Fibroblast of lung (primary cell): Measurements from ENCODE around the gene C5orf15. TPM values are rescaled to one million over a fixed set of nuclear protein-coding genes. Genes with fewer than 3 reads are reported as not detected.

Experiments
- DNase-seq, 2 donors: peaks; one replicate each; pipeline versions ENCODE4 v3.0.0 to v3.0.0-alpha.2; 2010; ENCODE audit warnings: low read depth in 2 of 2
- H2AFZ ChIP-seq: 2 replicates; pipeline ENCODE4 v1.5.1; 2012; ENCODE audit warnings: low read length, control low read depth, inconsistent platforms
- H3K27ac ChIP-seq: 2 replicates; pipeline ENCODE4 v1.5.1; 2011; ENCODE audit warnings: low read length, control low read depth; ENCODE audit not compliant: insufficient read depth
- H3K27me3 ChIP-seq: 2 replicates; pipeline ENCODE4 v1.5.1; 2011; ENCODE audit warnings: mild to moderate bottlenecking, low read length; ENCODE audit not compliant: control insufficient read depth, insufficient read depth
- H3K36me3 ChIP-seq: 2 replicates; pipeline ENCODE4 v1.5.1; 2011; ENCODE audit warnings: low read length; ENCODE audit not compliant: control insufficient read depth, insufficient read depth
- H3K4me1 ChIP-seq: 2 replicates; pipeline ENCODE4 v1.5.1; 2011; ENCODE audit warnings: low read length; ENCODE audit not compliant: control insufficient read depth, insufficient read depth; ENCODE audit errors: extremely low read depth
- H3K4me2 ChIP-seq: 2 replicates; pipeline ENCODE4 v1.5.1; 2011; ENCODE audit warnings: low read length, control low read depth; ENCODE audit not compliant: insufficient read depth; ENCODE audit errors: extremely low read depth
- H3K4me3 ChIP-seq, 4 experiments: fragments of 200-600 bp in 1 of 4; sonication (generic) in 1 of 4; replicated peaks in 1 of 4; 2 replicates each; pipeline ENCODE4 v1.5.1; 2011 to 2016; ENCODE audit warnings: low read length in 4 of 4, low read depth in 3 of 4, mild to moderate bottlenecking in 3 of 4, control low read depth in 2 of 4, inconsistent platforms in 1 of 4, mixed read lengths in 1 of 4; ENCODE audit not compliant: insufficient read depth in 1 of 4; ENCODE audit errors: control extremely low read depth in 1 of 4
- H3K79me2 ChIP-seq: 2 replicates; pipeline ENCODE4 v1.5.1; 2012; ENCODE audit warnings: mild to moderate bottlenecking, low read length, inconsistent platforms; ENCODE audit not compliant: control insufficient read depth, insufficient read depth
- H3K9ac ChIP-seq: 2 replicates; pipeline ENCODE4 v1.5.1; 2011; ENCODE audit warnings: mild to moderate bottlenecking, low read length, control low read depth; ENCODE audit not compliant: insufficient read depth
- H3K9me3 ChIP-seq: 2 replicates; pipeline ENCODE4 v1.5.1; 2012; ENCODE audit warnings: low read depth, low read length; ENCODE audit not compliant: control insufficient read depth, insufficient read depth
- H4K20me1 ChIP-seq: 2 replicates; pipeline ENCODE4 v1.5.1; 2011; ENCODE audit warnings: low read length; ENCODE audit not compliant: control insufficient read depth, insufficient read depth; ENCODE audit errors: extremely low read depth
- EZH2 ChIP-seq: IDR thresholded peaks from 2 replicates; pipeline ENCODE4 v1.5.1; 2012; ENCODE audit warnings: low read length, control low read depth, mild to moderate bottlenecking; ENCODE audit errors: missing control alignments
- polyA plus RNA-seq, 2 donors: library from polyadenylated mRNA; depleted of rRNA in 1 of 2; stranded (reverse) in 1 of 2; unstranded in 1 of 2; fragments of >200 nt; gene quantifications; 2 replicates each; pipeline ENCODE4 v1.2.1, GENCODE V29; 2011 to 2012; ENCODE audit warnings: missing spikeins in 1 of 2
- total RNA-seq: library from RNA; depleted of rRNA; stranded (reverse); fragments of >200 nt; gene quantifications from 2 replicates; pipeline ENCODE4 v1.2.1, GENCODE V29; 2014
- TF ChIP-seq, protein P1 (sequence below), 2 donors: IDR thresholded peaks in 1 of 2; conservative IDR thresholded peaks in 1 of 2; 1 replicate in 1 of 2; 2 replicates in 1 of 2; pipeline ENCODE4 v1.5.1; 2011 to 2012; ENCODE audit warnings: low read length in 2 of 2, control low read depth in 1 of 2, inconsistent platforms in 1 of 2, low read depth in 1 of 2, mild to moderate bottlenecking in 1 of 2

Gene C5orf15
- total and polyA plus RNA-seq, 2 donors (not counting 1 experiment from before 2014, with no cell fraction given) = 43.1 to 111 TPM

DNA sequence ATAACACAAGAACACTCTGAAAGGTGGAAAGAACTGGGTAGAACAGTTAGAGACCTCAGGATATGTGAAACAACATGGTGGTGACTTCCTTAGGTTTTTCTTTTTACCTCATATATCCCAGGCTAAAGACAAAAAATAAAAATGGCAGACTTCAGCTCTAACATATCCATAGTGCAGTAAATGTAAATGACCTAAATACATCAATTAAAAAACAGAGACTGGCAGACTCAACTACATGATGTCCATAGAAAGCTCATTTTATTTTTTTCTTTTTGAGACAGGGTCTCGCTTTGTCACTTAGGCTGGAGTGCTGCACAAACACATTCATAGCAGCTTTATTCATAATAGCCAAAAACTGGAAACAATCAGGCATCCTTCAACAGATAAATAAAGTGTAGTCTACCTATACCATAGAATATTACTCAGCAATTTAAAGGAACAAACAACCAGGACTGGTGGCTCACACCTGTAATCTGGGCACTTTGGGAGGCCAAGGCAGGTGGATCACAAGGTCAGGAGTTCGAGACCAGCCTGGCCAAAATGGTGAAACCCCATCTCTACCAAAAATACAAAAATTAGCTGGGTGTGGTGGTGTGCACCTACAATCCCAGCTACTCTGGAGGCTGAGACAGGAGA lies 4.8 kb downstream of the C5orf15 start:
- no peak overlapping the region for H2AFZ ChIP-seq
- no peak overlapping the region for H3K9ac ChIP-seq
- H4K20me1 ChIP-seq = no peaks in the 10 kb centered on the region
- no peaks in the 10 kb centered on the region for H3K27me3 ChIP-seq
- no peaks in the 10 kb centered on the region for H3K9me3 ChIP-seq
- peaks cover 2% of the 10 kb centered on the region for H3K36me3 ChIP-seq
- no peak for DNase-seq
- no peak for TF ChIP-seq EZH2
- TF ChIP-seq, protein P1, sequence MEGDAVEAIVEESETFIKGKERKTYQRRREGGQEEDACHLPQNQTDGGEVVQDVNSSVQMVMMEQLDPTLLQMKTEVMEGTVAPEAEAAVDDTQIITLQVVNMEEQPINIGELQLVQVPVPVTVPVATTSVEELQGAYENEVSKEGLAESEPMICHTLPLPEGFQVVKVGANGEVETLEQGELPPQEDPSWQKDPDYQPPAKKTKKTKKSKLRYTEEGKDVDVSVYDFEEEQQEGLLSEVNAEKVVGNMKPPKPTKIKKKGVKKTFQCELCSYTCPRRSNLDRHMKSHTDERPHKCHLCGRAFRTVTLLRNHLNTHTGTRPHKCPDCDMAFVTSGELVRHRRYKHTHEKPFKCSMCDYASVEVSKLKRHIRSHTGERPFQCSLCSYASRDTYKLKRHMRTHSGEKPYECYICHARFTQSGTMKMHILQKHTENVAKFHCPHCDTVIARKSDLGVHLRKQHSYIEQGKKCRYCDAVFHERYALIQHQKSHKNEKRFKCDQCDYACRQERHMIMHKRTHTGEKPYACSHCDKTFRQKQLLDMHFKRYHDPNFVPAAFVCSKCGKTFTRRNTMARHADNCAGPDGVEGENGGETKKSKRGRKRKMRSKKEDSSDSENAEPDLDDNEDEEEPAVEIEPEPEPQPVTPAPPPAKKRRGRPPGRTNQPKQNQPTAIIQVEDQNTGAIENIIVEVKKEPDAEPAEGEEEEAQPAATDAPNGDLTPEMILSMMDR (conservative IDR thresholded peaks at IDR 0.05 in 1 of 2, IDR thresholded peaks at IDR 0.05 in 1 of 2; ENCODE audit: low read depth in 1 of 2, low read length in 2 of 2) = no peak
- peaks cover 6% of the 10 kb centered on the region for H3K4me1 ChIP-seq
- H3K27ac ChIP-seq = peak overlapping the region; percentile 23
- peaks cover 52% of the 10 kb centered on the region for H3K79me2 ChIP-seq
- no peak overlapping the region for H3K4me2 ChIP-seq
- no peak overlapping the region for H3K4me3 ChIP-seq

DNA sequence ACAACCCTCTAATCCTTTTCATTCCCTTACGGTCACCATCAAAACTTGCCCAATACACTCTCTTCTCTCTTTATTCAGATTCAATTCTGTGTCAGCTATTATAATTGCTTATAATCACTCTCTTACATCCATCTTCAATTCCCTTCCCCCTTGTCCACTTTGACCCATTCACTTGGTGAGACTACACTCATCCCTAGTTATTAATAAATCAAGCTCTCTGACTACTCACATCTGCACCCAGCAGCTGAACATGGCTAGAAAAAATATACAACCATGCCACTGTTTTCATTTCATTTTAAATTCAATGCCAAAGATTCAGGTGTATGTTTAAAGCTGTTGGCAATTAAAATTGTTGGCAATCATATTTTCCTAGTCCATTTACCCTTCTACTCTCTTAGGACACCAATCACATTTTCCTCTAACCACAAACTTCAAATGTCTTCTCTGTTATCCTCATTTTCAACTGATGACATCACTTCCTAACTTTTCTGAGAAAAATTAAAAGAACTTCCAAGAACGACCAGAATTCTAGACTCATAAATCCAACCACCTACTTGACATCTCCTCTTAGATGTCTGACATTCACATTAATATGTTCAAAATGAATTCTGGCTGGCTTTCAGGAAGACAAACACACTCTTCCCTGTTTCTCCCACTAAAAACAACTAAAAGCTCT lies 5.5 kb downstream of the C5orf15 start:
- peak; percentile 60 to 93 for DNase-seq
- Histone ChIP-seq H3K79me2 (peaks cover 49% of the 10 kb centered on the region), H3K9ac (no peak overlapping the region), H3K9me3 (no peaks in the 10 kb centered on the region), H3K27ac (peak overlapping the region; percentile 23), H3K4me3 (no peak overlapping the region), H4K20me1 (no peaks in the 10 kb centered on the region), H3K4me2 (no peak overlapping the region), H3K36me3 (peaks cover 2% of the 10 kb centered on the region), H2AFZ (no peak overlapping the region), H3K4me1 (peaks cover 6% of the 10 kb centered on the region), H3K27me3 (no peaks in the 10 kb centered on the region)
- TF ChIP-seq, protein P1 (conservative IDR thresholded peaks at IDR 0.05 in 1 of 2, IDR thresholded peaks at IDR 0.05 in 1 of 2; ENCODE audit: low read depth in 1 of 2, low read length in 2 of 2) = no peak
- TF ChIP-seq EZH2 = no peak

DNA sequence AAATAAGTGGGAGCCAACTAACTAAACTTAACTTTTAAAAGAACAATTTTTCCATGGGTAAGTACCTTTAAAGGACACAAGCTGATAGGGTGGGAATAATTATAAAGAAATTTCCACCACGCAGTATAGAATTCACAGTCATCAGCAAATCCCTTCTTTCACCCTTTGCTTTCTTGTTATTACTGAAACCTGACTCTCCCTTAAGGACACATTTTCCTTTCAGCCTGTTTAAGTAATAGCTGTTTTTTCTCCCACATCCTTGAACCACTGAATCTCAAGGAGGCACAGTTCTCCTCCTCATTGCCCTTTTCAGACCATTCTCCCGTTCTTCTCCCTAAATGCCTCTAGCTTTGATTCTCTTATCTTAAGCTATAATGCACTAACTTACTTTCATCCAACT lies 6.3 kb downstream of the C5orf15 start:
- Histone ChIP-seq H3K9me3 (no peaks in the 10 kb centered on the region), H4K20me1 (no peaks in the 10 kb centered on the region), H3K79me2 (peaks cover 41% of the 10 kb centered on the region), H3K4me1 (peaks cover 6% of the 10 kb centered on the region), H2AFZ (no peak overlapping the region), H3K4me2 (no peak overlapping the region), H3K36me3 (peaks cover 4% of the 10 kb centered on the region), H3K27me3 (no peaks in the 10 kb centered on the region), H3K27ac (no peak overlapping the region), H3K4me3 (no peak overlapping the region), H3K9ac (no peak overlapping the region)
- no peak for TF ChIP-seq EZH2
- TF ChIP-seq, protein P1 (conservative IDR thresholded peaks at IDR 0.05 in 1 of 2, IDR thresholded peaks at IDR 0.05 in 1 of 2; ENCODE audit: low read depth in 1 of 2, low read length in 2 of 2) = no peak
- peak; percentile 38 to 48 for DNase-seq
